Activated naive CD8-positive, alpha-beta T cell treated with anti-CD3 and anti-CD28 coated beads, Interleukin-2, amount 50 U/mL, for 16 hours (primary cell): ENCODE measurements around the gene STEAP1.

Source experiments
- DNase-seq: peaks from one replicate; pipeline ENCODE4 v3.0.0-alpha.2; 2020; ENCODE audit warnings: low read depth, low spot score

STEAP1 gene

DNA sequence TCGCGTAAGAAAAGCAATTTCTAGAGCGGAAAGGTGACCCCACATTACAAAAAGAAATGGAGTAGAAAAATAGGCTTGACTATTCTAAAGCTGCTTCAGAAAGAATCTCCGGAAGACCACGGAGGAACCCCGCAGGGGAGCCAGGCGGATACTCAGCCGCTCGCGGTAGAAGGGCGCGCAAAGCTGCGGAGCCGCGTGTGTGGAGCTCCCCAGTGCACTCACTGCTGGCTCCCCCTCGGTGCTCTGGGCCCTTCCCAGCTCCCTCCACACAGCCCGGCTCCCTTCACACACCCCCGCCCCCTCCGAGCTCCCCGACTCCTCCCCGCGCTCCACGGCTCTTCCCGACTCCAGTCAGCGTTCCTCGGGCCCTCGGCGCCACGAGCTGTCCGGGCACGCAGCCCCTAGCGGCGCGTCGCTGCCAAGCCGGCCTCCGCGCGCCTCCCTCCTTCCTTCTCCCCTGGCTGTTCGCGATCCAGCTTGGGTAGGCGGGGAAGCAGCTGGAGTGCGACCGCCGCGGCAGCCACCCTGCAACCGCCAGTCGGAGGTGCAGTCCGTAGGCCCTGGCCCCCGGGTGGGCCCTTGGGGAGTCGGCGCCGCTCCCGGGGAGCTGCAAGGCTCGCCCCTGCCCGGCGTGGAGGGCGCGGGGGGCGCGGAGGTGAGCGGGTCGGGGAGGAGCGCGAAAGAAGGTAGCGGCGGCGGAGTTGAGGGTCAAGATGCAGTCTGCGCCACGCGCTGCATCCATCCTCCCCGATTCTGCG is 57.3 kb downstream of the STEAP1 start, which contains the start of gene STEAP2:
TSS of gene STEAP2 (plus strand) at position 350 of the 758 bp plus-strand sequence. CDS start 13,343 bp downstream, outside the sequence.
- no peak for DNase-seq

DNA sequence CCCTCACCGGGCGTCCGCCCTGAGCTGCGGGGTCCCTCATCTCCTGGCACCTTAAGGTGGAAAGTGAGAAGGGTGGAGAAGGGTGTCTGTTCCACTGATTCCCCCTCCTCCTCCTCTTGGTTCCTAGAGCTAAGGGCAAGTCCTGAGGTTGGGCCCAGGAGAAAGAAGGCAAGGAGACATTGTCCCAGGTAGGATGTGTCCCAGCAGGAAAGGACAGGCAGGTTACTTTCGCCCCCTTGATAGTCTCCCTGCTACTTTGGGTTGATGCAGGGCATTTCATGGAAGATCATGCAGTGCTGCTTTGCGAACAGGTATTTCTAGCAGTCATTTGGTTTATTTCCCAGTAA is 57.9 kb downstream of the STEAP1 start:
- DNase-seq, result no peak

DNA sequence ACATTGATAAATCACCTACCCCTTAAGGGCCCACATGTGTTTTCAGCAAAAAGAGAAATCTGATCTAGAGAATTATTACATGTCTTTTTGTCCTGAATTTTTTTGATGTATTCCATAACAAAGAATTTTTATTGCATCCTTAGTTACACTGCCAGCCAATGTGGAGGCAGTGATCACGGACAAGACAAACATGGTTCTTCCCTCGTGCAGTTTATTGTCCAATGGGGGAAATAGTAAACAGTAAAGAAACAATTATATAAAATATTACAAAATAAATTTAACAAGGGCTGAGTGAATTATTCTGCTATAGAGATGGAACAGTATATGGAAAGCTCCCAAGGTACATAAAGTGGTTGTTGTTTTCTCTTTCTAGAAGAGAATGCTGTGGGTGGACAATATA is 59.3 kb downstream of the STEAP1 start:
- no peak for DNase-seq
